GM10266 (cell line): ENCODE measurements around the gene AFDN.

ENCODE experiments used
- DNase-seq: peaks from one replicate; pipeline ENCODE4 v3.0.0; 2012; ENCODE audit errors: extremely low spot score
- TF ChIP-seq, protein P1 (sequence below): IDR thresholded peaks from 2 replicates; pipeline ENCODE4 v1.5.1; 2012; ENCODE audit warnings: mild to moderate bottlenecking, low read depth; ENCODE audit not compliant: control insufficient read depth, insufficient read depth; ENCODE audit errors: missing control alignments

The AFDN gene

GRCh38 chr6:167984144-167984719 is 157.5 kb downstream of the AFDN start:
- DNase-seq, result no peak
- TF ChIP-seq, protein P1, sequence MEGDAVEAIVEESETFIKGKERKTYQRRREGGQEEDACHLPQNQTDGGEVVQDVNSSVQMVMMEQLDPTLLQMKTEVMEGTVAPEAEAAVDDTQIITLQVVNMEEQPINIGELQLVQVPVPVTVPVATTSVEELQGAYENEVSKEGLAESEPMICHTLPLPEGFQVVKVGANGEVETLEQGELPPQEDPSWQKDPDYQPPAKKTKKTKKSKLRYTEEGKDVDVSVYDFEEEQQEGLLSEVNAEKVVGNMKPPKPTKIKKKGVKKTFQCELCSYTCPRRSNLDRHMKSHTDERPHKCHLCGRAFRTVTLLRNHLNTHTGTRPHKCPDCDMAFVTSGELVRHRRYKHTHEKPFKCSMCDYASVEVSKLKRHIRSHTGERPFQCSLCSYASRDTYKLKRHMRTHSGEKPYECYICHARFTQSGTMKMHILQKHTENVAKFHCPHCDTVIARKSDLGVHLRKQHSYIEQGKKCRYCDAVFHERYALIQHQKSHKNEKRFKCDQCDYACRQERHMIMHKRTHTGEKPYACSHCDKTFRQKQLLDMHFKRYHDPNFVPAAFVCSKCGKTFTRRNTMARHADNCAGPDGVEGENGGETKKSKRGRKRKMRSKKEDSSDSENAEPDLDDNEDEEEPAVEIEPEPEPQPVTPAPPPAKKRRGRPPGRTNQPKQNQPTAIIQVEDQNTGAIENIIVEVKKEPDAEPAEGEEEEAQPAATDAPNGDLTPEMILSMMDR, result no peak

DNA sequence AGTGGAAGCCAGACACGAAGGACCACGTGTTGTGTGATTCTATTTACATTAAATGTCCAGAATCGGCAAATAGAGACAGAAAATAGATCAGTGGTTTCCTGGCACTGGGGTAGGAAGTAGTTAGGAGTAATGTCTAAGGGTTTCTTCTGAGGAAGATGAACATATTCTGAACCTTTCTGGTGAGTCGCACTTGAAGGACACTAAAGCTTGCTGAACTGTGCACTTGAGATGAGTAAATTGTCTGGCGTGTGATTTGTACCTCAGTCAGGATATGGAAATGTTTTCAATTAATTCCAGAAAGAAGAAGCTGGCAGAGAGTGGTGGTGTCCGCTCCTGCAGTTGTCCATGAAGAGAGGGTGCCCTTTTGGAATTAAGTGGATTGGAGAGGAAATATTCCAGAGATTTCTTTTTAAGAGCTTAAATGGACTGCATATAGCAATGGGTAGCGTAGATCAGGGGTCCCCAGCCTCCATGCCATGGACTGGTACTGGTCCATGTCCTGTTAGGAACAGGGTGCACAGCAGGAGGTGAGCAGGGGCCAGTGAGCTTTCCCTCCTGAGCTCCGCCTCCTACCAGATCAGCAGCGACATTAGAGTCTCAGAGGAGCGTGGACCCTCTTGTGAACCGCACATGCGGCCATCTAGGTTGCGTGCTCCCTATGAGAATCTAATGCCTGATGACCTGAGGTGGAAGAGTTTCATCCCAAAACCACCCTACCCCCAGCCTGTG is 158.3 kb downstream of the AFDN start:
- DNase-seq, result no peak
- TF ChIP-seq, protein P1, result no peak

DNA sequence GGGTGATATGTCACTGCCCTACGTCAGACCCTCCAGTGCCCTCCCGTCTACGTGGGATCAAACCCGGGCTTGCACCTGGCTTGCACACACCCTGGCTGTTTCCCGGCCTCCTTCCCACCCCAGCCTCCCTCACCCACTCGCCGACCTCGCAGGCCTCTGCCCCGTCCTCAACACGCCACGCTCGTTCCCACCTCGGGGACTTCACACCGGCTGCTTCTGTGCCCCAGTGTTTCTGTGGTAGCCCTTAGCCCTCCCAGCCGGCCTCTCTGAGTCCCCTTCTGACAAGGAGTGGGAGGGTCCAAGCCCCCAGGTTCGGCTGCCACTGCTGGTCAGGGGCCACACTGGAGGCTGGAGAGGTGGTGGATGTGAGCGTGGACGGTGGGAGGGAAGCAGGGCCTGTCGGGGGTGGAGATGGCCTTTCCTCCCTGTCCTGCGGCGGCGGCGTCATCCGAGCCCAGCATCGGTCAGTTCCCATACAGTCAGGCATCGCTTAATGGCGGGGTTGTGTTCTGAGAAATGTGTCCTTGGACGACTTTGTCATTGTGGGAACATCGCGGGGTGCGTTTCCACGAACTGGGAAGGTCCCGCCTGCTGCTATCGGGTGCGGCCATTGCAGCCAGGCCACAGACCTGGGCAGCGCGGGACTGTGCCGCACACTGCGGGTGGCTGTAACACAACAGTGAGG is 159.3 kb downstream of the AFDN start:
- TF ChIP-seq, protein P1, result no peak
- no peak for DNase-seq

GRCh38 chr6:167987396-167988153 is 160.9 kb downstream of the AFDN start:
- TF ChIP-seq, protein P1, result no peak
- no peak for DNase-seq

DNA sequence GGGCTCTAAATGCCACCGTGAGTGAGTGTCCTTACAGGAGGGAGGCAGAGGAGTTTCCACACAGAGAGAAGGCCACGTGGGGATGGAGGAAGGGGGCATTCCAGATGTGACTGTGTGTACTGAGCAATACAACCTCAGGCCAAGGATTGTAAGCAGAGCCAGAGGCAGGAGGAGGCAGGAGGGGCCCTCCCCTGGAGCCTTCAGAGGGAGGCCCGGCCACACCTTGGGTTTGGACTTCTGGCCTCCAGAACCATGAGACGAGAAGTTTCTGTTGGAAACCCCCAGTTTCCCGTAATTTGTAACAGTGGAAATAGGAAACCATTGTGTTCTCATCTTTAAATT is 161.4 kb downstream of the AFDN start:
- DNase-seq, result no peak
- TF ChIP-seq, protein P1, result no peak

DNA sequence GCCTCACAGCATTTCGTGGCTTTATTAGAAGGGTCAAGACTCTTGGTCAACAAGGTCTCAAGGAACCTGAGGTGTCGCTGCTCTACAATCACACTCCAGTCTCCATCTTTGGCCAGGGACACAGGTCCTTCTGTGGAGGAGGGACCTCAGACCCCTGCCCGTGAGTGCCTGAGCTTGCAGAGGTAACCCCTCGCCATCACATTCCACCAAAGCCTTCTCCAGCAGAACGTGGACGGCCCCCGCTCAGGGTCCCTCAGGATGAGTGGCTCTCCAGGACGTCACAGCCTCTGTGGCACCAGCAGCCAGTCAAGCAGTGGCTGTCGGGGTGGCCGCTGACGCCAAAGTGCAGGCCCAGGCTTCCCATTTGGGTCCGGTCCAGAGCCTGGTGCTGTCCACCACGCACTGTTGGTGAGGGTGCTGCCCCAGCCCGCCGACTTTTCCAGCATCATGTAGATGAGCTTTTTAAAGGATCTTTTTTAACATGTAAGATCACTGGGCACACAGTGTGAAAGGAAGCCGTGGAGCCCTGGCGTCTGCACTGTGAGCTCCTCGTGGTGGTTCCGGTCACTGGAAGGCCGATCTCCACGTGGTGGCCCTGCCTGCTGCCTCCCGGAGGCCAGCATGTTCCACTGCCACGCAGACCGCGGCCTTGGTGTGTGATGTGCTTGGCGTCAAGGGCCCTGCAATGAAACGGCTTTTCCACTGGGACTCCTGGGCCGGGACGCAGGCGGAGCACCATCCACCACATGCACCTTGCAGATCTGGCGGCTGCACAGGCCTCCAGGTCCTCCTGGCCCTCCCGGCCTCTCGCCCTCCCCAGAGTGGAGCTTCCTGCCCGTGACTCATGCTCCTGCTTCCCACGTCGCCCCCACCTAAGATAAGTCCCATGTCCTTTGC is 162.5 kb downstream of the AFDN start:
- DNase-seq, result no peak

More for the DNA sequence above, 162.5 kb downstream of the AFDN start:
- TF ChIP-seq, protein P1, result no peak
